Keratinocyte (primary cell): ENCODE data around the gene PITPNM3. TPM values are rescaled to one million over a fixed set of nuclear protein-coding genes. Genes with fewer than 3 reads are reported as not detected.

Source experiments
- DNase-seq: peaks from one replicate; pipeline ENCODE4 v3.0.0-alpha.2; 2011; ENCODE audit warnings: low read depth, missing footprints, low spot score
- FAIRE-seq: peaks from 2 replicates; lab custom pipeline; 2011; peaks lifted over from hg19 to GRCh38; lab: Jason Lieb, UNC
- H2AFZ ChIP-seq: 2 replicates; pipeline ENCODE4 v1.6.0; 2012; ENCODE audit warnings: low read length, control low read depth, inconsistent platforms; ENCODE audit not compliant: control insufficient read depth
- H3K27ac ChIP-seq: 2 replicates; pipeline ENCODE4 v1.5.1; 2011; ENCODE audit warnings: low read length; ENCODE audit not compliant: control insufficient read depth, insufficient read depth
- H3K27me3 ChIP-seq: 3 replicates; pipeline ENCODE4 v1.6.0; 2011; ENCODE audit warnings: low read length; ENCODE audit not compliant: control insufficient read depth, insufficient read depth; ENCODE audit errors: extremely low read depth
- H3K36me3 ChIP-seq, 2 experiments: 2 replicates in 1 of 2; 3 replicates in 1 of 2; pipeline ENCODE4 v1.5.1; 2011; ENCODE audit warnings: low read length in 2 of 2, mild to moderate bottlenecking in 1 of 2; ENCODE audit not compliant: control insufficient read depth in 2 of 2, insufficient read depth in 2 of 2; ENCODE audit errors: extremely low read depth in 1 of 2
- H3K4me1 ChIP-seq: 3 replicates; pipeline ENCODE4 v1.5.1; 2011; ENCODE audit warnings: low read length; ENCODE audit not compliant: control insufficient read depth, insufficient read depth; ENCODE audit errors: extremely low read depth
- H3K4me2 ChIP-seq: 3 replicates; pipeline ENCODE4 v1.6.0; 2011; ENCODE audit warnings: low read depth, low read length; ENCODE audit not compliant: control insufficient read depth, insufficient read depth; ENCODE audit errors: extremely low read depth
- H3K4me3 ChIP-seq, 3 experiments: fragments of 200-600 bp in 1 of 3; sonication (generic) in 1 of 3; 2 replicates in 2 of 3; 3 replicates in 1 of 3; pipeline ENCODE4 v1.5.1; 2011 to 2016; ENCODE audit warnings: low read length in 3 of 3, mild to moderate bottlenecking in 3 of 3, control low read depth in 2 of 3, inconsistent platforms in 1 of 3, low read depth in 1 of 3, mixed read lengths in 1 of 3, mixed run types in 1 of 3, moderate library complexity in 1 of 3; ENCODE audit not compliant: control insufficient read depth in 2 of 3, insufficient read depth in 2 of 3; ENCODE audit errors: extremely low read depth in 1 of 3
- H3K79me2 ChIP-seq: 2 replicates; pipeline ENCODE4 v1.6.0; 2012; ENCODE audit warnings: low read length; ENCODE audit not compliant: control insufficient read depth, insufficient read depth
- H3K9ac ChIP-seq: 3 replicates; pipeline ENCODE4 v1.6.0; 2011; ENCODE audit warnings: low read length; ENCODE audit not compliant: control insufficient read depth, insufficient read depth; ENCODE audit errors: extremely low read depth
- H3K9me1 ChIP-seq: 3 replicates; pipeline ENCODE4 v1.6.0; 2011; ENCODE audit warnings: low read length; ENCODE audit not compliant: control insufficient read depth, insufficient read depth; ENCODE audit errors: extremely low read depth
- H3K9me3 ChIP-seq: 2 replicates; pipeline ENCODE4 v1.5.1; 2012; ENCODE audit warnings: low read depth, low read length; ENCODE audit not compliant: control insufficient read depth
- H4K20me1 ChIP-seq: 3 replicates; pipeline ENCODE4 v1.6.0; 2011; ENCODE audit warnings: low read length; ENCODE audit not compliant: control insufficient read depth, insufficient read depth; ENCODE audit errors: extremely low read depth
- CTCF ChIP-seq, 3 experiments: IDR thresholded peaks in 1 of 3; conservative IDR thresholded peaks in 1 of 3; optimal IDR thresholded peaks in 1 of 3; 2 replicates in 2 of 3; 3 replicates in 1 of 3; pipeline versions ENCODE3 to v1.5.1; 2011; ENCODE audit warnings: low read length in 3 of 3, mild to moderate bottlenecking in 3 of 3, moderate library complexity in 2 of 3, control low read depth in 1 of 3, inconsistent platforms in 1 of 3; ENCODE audit not compliant: insufficient read depth in 2 of 3; ENCODE audit errors: extremely low read depth in 1 of 3
- EZH2 ChIP-seq: IDR thresholded peaks from one replicate; pipeline ENCODE4 v1.6.1; 2012; ENCODE audit warnings: inconsistent platforms, mild to moderate bottlenecking, low read length, moderate library complexity
- dilution Hi-C: fragments of 300-500 bp; cut with MboI; formaldehyde crosslinking; loops from one replicate; pipeline ENCODE4 v1.7.0; 2020; ENCODE audit warnings: low sequenced_read_pairs; ENCODE audit not compliant: extremely low pct_ligation_motif_present
- polyA plus RNA-seq, 5 experiments: library from polyadenylated mRNA; depleted of rRNA in 3 of 5; stranded (reverse) in 3 of 5; stranded (forward) in 1 of 5; unstranded in 1 of 5; fragments of >200 nt; gene quantifications; 1 replicate in 1 of 5; 2 replicates in 3 of 5; 3 replicates in 1 of 5; pipeline versions ENCODE4 v1.2.1 to v1.2.3, GENCODE V29; 2011 to 2012; ENCODE audit warnings: missing spikeins in 2 of 5, low read depth in 1 of 5, low replicate concordance in 1 of 5

PITPNM3 gene
- polyA plus RNA-seq, 1 donor (not counting 4 experiments of a cell fraction or from before 2014, with no cell fraction given) = 7.7 TPM

GRCh38 chr17:6596941-6597340 lies 40.6 kb upstream of the PITPNM3 start:
- Histone ChIP-seq H3K9ac (no peak overlapping the region), H3K27me3 (no peaks in the 10 kb centered on the region), H3K4me1 (peaks cover 8% of the 10 kb centered on the region), H3K4me2 (no peak overlapping the region), H3K4me3 (no peak overlapping the region), H3K36me3 (peaks cover 7 to 27% of the 10 kb centered on the region in 2 experiments), H3K9me3 (no peaks in the 10 kb centered on the region), H2AFZ (no peak overlapping the region), H3K79me2 (no peaks in the 10 kb centered on the region), H3K9me1 (no peaks in the 10 kb centered on the region), H3K27ac (no peak overlapping the region), H4K20me1 (no peaks in the 10 kb centered on the region)
- no peak for FAIRE-seq
- DNase-seq = no peak
- dilution Hi-C loops = no loop called here
- TF ChIP-seq CTCF (optimal IDR thresholded peaks at IDR 0.05 in 1 of 3, IDR thresholded peaks at IDR 0.05 in 1 of 3, conservative IDR thresholded peaks at IDR 0.05 in 1 of 3; ENCODE audit: extremely low read depth in 1 of 3, insufficient read depth in 2 of 3, low read length in 3 of 3) = no peak
- no peak for TF ChIP-seq EZH2

GRCh38 chr17:6596511-6596910 lies 40.2 kb upstream of the PITPNM3 start:
- Histone ChIP-seq H3K4me1 (peaks cover 12% of the 10 kb centered on the region), H3K9ac (no peak overlapping the region), H4K20me1 (no peaks in the 10 kb centered on the region), H3K4me2 (no peak overlapping the region), H3K4me3 (no peak overlapping the region), H3K79me2 (no peaks in the 10 kb centered on the region), H3K36me3 (peaks cover 7 to 27% of the 10 kb centered on the region in 2 experiments), H3K9me3 (no peaks in the 10 kb centered on the region), H3K9me1 (no peaks in the 10 kb centered on the region), H2AFZ (no peak overlapping the region), H3K27ac (no peak overlapping the region), H3K27me3 (no peaks in the 10 kb centered on the region)
- FAIRE-seq (no peak), DNase-seq (no peak)
- dilution Hi-C loops = no loop called here
- TF ChIP-seq EZH2 (no peak), CTCF (optimal IDR thresholded peaks at IDR 0.05 in 1 of 3, IDR thresholded peaks at IDR 0.05 in 1 of 3, conservative IDR thresholded peaks at IDR 0.05 in 1 of 3; ENCODE audit: extremely low read depth in 1 of 3, insufficient read depth in 2 of 3, low read length in 3 of 3) (no peak)
